Astrocyte (in vitro differentiated cells and primary cell): ENCODE results near the gene P2RX5. TPM values are rescaled to one million over a fixed set of nuclear protein-coding genes. Genes with fewer than 3 reads are reported as not detected.

Source experiments
- DNase-seq: peaks from one replicate; pipeline ENCODE4 v3.0.0-alpha.2; 2010; ENCODE audit warnings: low read depth
- FAIRE-seq: peaks from 2 replicates; lab custom pipeline; 2011; peaks lifted over from hg19 to GRCh38; lab: Jason Lieb, UNC
- H2AFZ ChIP-seq: 2 replicates; pipeline ENCODE4 v1.6.0; 2012; ENCODE audit warnings: low read depth, low read length, inconsistent platforms
- H3K27ac ChIP-seq: 2 replicates; pipeline ENCODE4 v1.5.1; 2011; ENCODE audit warnings: low read depth, low read length, inconsistent platforms
- H3K27me3 ChIP-seq: 2 replicates; pipeline ENCODE4 v1.6.0; 2011; ENCODE audit warnings: low read length, inconsistent platforms; ENCODE audit not compliant: insufficient read depth
- H3K36me3 ChIP-seq: 2 replicates; pipeline ENCODE4 v1.5.1; 2011; ENCODE audit warnings: low read length, inconsistent platforms; ENCODE audit not compliant: insufficient read depth
- H3K4me1 ChIP-seq: 2 replicates; pipeline ENCODE4 v1.5.1; 2011; ENCODE audit warnings: low read length, inconsistent platforms; ENCODE audit not compliant: insufficient read depth
- H3K4me2 ChIP-seq: 2 replicates; pipeline ENCODE4 v1.6.0; 2012; ENCODE audit warnings: low read length, inconsistent platforms
- H3K4me3 ChIP-seq: 2 replicates; pipeline ENCODE4 v1.5.1; 2011; ENCODE audit warnings: low read depth, mild to moderate bottlenecking, low read length, inconsistent platforms; ENCODE audit not compliant: insufficient read depth
- H3K79me2 ChIP-seq: 2 replicates; pipeline ENCODE4 v1.6.0; 2012; ENCODE audit warnings: mild to moderate bottlenecking, low read length, inconsistent platforms; ENCODE audit not compliant: insufficient read depth
- H3K9ac ChIP-seq: 2 replicates; pipeline ENCODE4 v1.6.0; 2012; ENCODE audit warnings: mild to moderate bottlenecking, low read length, inconsistent platforms
- H3K9me3 ChIP-seq: 2 replicates; pipeline ENCODE4 v1.5.1; 2012; ENCODE audit warnings: low read depth, mild to moderate bottlenecking, low read length, inconsistent platforms; ENCODE audit not compliant: insufficient read depth
- H4K20me1 ChIP-seq: 2 replicates; pipeline ENCODE4 v1.6.0; 2012; ENCODE audit warnings: low read length, inconsistent platforms; ENCODE audit not compliant: insufficient read depth
- H3K27ac Mint-ChIP-seq: one replicate; pipeline ENCODE4 v1.8.0; 2021; ENCODE audit warnings: mild to moderate bottlenecking, mixed read lengths; ENCODE audit not compliant: unreplicated experiment
- H3K27me3 Mint-ChIP-seq: one replicate; pipeline ENCODE4 v1.8.0; 2021; ENCODE audit warnings: low read depth, mixed read lengths; ENCODE audit not compliant: unreplicated experiment
- H3K36me3 Mint-ChIP-seq: one replicate; pipeline ENCODE4 v1.8.0; 2021; ENCODE audit warnings: low read depth, mixed read lengths; ENCODE audit not compliant: unreplicated experiment
- H3K4me1 Mint-ChIP-seq: one replicate; pipeline ENCODE4 v1.8.0; 2021; ENCODE audit warnings: low read depth, mixed read lengths; ENCODE audit not compliant: unreplicated experiment
- H3K4me3 Mint-ChIP-seq: one replicate; pipeline ENCODE4 v1.8.0; 2021; ENCODE audit warnings: mild to moderate bottlenecking, moderate library complexity, mixed read lengths; ENCODE audit not compliant: unreplicated experiment
- H3K9me3 Mint-ChIP-seq: one replicate; pipeline ENCODE4 v1.8.0; 2021; ENCODE audit warnings: mild to moderate bottlenecking, mixed read lengths; ENCODE audit not compliant: unreplicated experiment
- EZH2 ChIP-seq: IDR thresholded peaks from 2 replicates; pipeline ENCODE4 v1.6.1; 2012; ENCODE audit warnings: mild to moderate bottlenecking, low read length, inconsistent platforms; ENCODE audit not compliant: insufficient read depth
- total RNA-seq: library from RNA; stranded (reverse); gene quantifications from 2 replicates; pipeline ENCODE4 v1.2.1, GENCODE V29; 2021
- TF ChIP-seq, protein P1 (sequence below): IDR thresholded peaks from 2 replicates; pipeline ENCODE4 v1.5.1; 2011; ENCODE audit warnings: low read depth, mild to moderate bottlenecking, inconsistent platforms, low read length, moderate library complexity; ENCODE audit not compliant: insufficient read depth

The P2RX5 gene
- total RNA-seq, 1 donor from 2014 or later, result 2.4 TPM

DNA sequence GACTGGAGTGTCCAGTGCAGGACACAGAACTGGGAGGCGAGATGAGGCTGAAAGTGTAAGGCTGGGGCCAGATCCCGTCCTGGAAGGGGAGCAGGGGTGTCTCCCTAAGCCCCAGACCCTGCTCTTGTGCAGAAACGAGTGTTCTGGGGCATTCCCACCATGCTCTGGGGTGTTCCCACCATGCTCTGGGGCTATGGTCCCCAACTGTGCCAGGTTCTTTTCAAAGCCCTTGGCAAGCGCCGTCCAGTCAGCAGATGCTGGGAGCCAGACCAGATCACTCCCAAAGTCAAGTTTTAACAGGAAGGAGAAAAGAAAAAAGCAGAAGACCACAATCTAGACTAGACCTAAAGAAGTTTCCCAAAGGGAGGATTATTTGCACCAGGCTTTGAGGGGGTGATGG, 30.1 kb downstream of the P2RX5 start:
- H3K9me3 ChIP-seq, result no peaks in the 10 kb centered on the region
- FAIRE-seq (no peak), DNase-seq (no peak)
- peak overlapping the region; percentile 93 for H3K4me3 Mint-ChIP-seq
- peak overlapping the region; percentile 100 for H3K4me2 ChIP-seq
- no peak overlapping the region for H3K4me3 ChIP-seq
- H3K9ac ChIP-seq, result peak overlapping the region; percentile 8
- H3K4me1 ChIP-seq, result peaks cover 18% of the 10 kb centered on the region
- H3K9me3 Mint-ChIP-seq, result no peaks in the 10 kb centered on the region
- peaks cover 21% of the 10 kb centered on the region for H3K4me1 Mint-ChIP-seq
- peaks cover 17% of the 10 kb centered on the region for H3K36me3 ChIP-seq
- peaks cover 86% of the 10 kb centered on the region for H4K20me1 ChIP-seq
- peaks cover 6% of the 10 kb centered on the region for H3K36me3 Mint-ChIP-seq
- no peak overlapping the region for H3K27ac ChIP-seq
- TF ChIP-seq, protein P1, sequence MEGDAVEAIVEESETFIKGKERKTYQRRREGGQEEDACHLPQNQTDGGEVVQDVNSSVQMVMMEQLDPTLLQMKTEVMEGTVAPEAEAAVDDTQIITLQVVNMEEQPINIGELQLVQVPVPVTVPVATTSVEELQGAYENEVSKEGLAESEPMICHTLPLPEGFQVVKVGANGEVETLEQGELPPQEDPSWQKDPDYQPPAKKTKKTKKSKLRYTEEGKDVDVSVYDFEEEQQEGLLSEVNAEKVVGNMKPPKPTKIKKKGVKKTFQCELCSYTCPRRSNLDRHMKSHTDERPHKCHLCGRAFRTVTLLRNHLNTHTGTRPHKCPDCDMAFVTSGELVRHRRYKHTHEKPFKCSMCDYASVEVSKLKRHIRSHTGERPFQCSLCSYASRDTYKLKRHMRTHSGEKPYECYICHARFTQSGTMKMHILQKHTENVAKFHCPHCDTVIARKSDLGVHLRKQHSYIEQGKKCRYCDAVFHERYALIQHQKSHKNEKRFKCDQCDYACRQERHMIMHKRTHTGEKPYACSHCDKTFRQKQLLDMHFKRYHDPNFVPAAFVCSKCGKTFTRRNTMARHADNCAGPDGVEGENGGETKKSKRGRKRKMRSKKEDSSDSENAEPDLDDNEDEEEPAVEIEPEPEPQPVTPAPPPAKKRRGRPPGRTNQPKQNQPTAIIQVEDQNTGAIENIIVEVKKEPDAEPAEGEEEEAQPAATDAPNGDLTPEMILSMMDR, result no peak
- TF ChIP-seq EZH2, result no peak
- no peaks in the 10 kb centered on the region for H3K27me3 Mint-ChIP-seq
- no peak overlapping the region for H3K27ac Mint-ChIP-seq
- H3K27me3 ChIP-seq, result no peaks in the 10 kb centered on the region
- peaks cover 76% of the 10 kb centered on the region for H3K79me2 ChIP-seq
- no peak overlapping the region for H2AFZ ChIP-seq

DNA sequence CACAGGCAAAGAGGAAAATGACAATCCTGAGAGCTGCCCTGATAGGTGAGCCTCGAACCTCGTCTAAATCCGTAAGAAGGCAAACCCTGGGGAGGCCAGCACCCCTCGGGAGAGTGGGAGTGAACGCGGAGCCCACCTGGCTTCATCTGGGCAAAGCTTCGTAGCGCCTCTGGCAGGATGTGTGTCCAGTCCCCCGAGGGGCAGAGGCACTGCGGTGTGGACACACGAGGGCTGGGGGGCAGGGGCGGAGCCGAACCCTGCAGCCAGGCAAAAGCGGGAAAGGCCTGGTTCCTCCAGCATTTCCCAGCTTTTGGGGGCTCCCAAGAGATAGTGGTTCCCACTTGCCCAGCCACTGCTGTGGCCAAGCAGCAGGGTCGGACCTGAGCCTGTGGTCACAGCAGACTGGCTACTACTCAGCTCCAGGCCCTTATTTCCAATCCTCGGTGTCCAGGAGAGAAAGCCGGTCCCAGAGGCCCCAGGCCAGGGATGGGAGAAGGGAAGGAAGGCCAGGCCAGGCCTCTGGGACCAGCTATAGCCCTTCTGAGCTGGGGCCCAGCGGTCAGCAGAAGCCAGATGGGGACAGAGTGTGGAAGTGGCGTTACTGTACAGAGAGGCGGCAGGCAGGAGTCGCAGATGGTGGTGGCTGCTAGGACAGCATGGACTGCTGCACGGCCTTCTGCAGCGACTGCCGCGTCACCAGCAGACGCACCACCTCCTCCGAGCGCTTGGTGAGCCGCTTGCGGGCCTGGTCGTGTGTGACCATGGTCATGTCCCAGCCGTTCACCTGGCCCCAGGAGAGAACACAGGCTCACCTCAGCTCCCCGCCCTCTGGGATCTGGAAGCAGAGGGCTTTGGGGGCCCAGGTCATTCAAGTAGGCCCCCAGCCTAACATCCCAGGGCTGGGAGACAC, 32.6 kb downstream of the P2RX5 start:
- H3K4me2 ChIP-seq, result no peak overlapping the region
- no peak overlapping the region for H2AFZ ChIP-seq
- no peak for FAIRE-seq
- no peaks in the 10 kb centered on the region for H3K9me3 ChIP-seq
- H3K9ac ChIP-seq, result no peak overlapping the region
- no peaks in the 10 kb centered on the region for H3K27me3 ChIP-seq
- DNase-seq, result no peak
- no peaks in the 10 kb centered on the region for H3K27me3 Mint-ChIP-seq
- H3K4me1 Mint-ChIP-seq, result peaks cover 26% of the 10 kb centered on the region
- H3K79me2 ChIP-seq, result peaks cover 54% of the 10 kb centered on the region
- peaks cover 30% of the 10 kb centered on the region for H3K4me1 ChIP-seq
- H3K36me3 Mint-ChIP-seq, result peaks cover 6% of the 10 kb centered on the region
- no peak for TF ChIP-seq EZH2
- TF ChIP-seq, protein P1, result no peak
- H3K36me3 ChIP-seq, result peaks cover 17% of the 10 kb centered on the region
- peaks cover 84% of the 10 kb centered on the region for H4K20me1 ChIP-seq
- H3K27ac Mint-ChIP-seq, result no peak overlapping the region
- H3K9me3 Mint-ChIP-seq, result no peaks in the 10 kb centered on the region
- H3K4me3 ChIP-seq, result no peak overlapping the region
- H3K4me3 Mint-ChIP-seq, result no peak overlapping the region
- H3K27ac ChIP-seq, result no peak overlapping the region
